HG03378 (cell line): ENCODE data around the gene LRGUK.
"Not testable (repeated sequence)": the region's sequence is repeated elsewhere in the genome, so short reads cannot be mapped to it uniquely, and the experiment has no call there.

Source experiments
- ATAC-seq: cut with Tn5 transposase; IDR thresholded peaks from one replicate; pipeline ENCODE4 v1.9.1; 2021; ENCODE audit warnings: mild to moderate bottlenecking, moderate library complexity; ENCODE audit not compliant: unreplicated experiment

Gene LRGUK

GRCh38 chr7:134186027-134186426 is 58.9 kb downstream of the LRGUK start:
- no peak for ATAC-seq

- ATAC-seq = no peak
Measured at GRCh38 chr7:134186801-134187200, 59.7 kb downstream of the LRGUK start.

- ATAC-seq = no peak
Measured at GRCh38 chr7:134187893-134188292, 60.8 kb downstream of the LRGUK start.

- ATAC-seq = no peak
Measured at GRCh38 chr7:134188311-134188710, 61.2 kb downstream of the LRGUK start.

- no peak for ATAC-seq
Measured at GRCh38 chr7:134189559-134189958, 62.4 kb downstream of the LRGUK start.

GRCh38 chr7:134191876-134192275 is 64.7 kb downstream of the LRGUK start:
- ATAC-seq = no peak

- ATAC-seq = no peak
Measured at GRCh38 chr7:134193240-134193639, 66.1 kb downstream of the LRGUK start.

GRCh38 chr7:134195252-134195651 is 68.1 kb downstream of the LRGUK start:
- no peak for ATAC-seq

- ATAC-seq = no peak
Measured at GRCh38 chr7:134196439-134196838, 69.3 kb downstream of the LRGUK start.

GRCh38 chr7:134197345-134197744 is 70.2 kb downstream of the LRGUK start:
- ATAC-seq = no peak

- ATAC-seq = no peak
Measured at GRCh38 chr7:134200970-134201369, 73.8 kb downstream of the LRGUK start.

GRCh38 chr7:134201569-134202261 is 74.6 kb downstream of the LRGUK start:
- no peak for ATAC-seq

- ATAC-seq = no peak
Measured at GRCh38 chr7:134203186-134203889, 76.2 kb downstream of the LRGUK start.

- no peak for ATAC-seq
Measured at GRCh38 chr7:134209322-134210015, 82.3 kb downstream of the LRGUK start.

GRCh38 chr7:134210227-134210626 is 83.1 kb downstream of the LRGUK start:
- no peak for ATAC-seq

- ATAC-seq = no peak
Measured at GRCh38 chr7:134210976-134211663, 84.0 kb downstream of the LRGUK start.

GRCh38 chr7:134211817-134212216 is 84.7 kb downstream of the LRGUK start:
- ATAC-seq = no peak

GRCh38 chr7:134212576-134213546 is 85.7 kb downstream of the LRGUK start:
- ATAC-seq = no peak

- no peak for ATAC-seq
Measured at GRCh38 chr7:134220236-134220635, 93.1 kb downstream of the LRGUK start.

GRCh38 chr7:134231296-134231695 is 104.2 kb downstream of the LRGUK start:
- not testable (repeated sequence) for ATAC-seq
